Measurements from ENCODE around the gene TGM3. TPM values are rescaled to one million over a fixed set of nuclear protein-coding genes. Genes with fewer than 3 reads are reported as not detected.

TGM3 gene
- total and polyA plus RNA-seq, 12 donors, result 0.22 TPM; not detected in 11

DNA sequence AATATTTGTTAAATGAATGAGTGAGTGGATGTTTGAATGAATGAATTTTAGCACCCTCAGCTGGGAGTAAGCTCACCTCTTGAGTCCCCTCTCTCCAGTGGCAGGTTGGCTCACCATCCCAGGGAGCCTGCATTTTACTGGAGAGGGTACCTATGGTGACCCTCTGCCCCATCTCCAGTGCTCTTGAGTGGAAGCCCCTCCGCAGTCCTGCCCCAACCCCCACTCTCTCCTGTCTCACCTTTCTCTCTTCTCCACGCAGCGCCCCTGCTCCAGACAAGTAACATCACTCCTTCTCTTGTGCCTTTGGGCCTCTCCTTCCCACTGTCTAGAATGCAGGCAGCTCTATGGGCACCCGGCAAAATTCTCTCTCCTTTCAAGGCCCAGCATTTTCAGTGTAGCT is 11.3 kb downstream of the TGM3 start:
- peaks cover 0 to 9% (median 0%) of the 10 kb centered on the region in 9 donors for H3K4me1 ChIP-seq
- no peaks in the 10 kb centered on the region for H3K9me3 ChIP-seq
- H3K4me3 ChIP-seq, result no peak overlapping the region
- no peak for DNase-seq
- H3K36me3 ChIP-seq, result no peaks in the 10 kb centered on the region
- TF ChIP-seq, protein P1, sequence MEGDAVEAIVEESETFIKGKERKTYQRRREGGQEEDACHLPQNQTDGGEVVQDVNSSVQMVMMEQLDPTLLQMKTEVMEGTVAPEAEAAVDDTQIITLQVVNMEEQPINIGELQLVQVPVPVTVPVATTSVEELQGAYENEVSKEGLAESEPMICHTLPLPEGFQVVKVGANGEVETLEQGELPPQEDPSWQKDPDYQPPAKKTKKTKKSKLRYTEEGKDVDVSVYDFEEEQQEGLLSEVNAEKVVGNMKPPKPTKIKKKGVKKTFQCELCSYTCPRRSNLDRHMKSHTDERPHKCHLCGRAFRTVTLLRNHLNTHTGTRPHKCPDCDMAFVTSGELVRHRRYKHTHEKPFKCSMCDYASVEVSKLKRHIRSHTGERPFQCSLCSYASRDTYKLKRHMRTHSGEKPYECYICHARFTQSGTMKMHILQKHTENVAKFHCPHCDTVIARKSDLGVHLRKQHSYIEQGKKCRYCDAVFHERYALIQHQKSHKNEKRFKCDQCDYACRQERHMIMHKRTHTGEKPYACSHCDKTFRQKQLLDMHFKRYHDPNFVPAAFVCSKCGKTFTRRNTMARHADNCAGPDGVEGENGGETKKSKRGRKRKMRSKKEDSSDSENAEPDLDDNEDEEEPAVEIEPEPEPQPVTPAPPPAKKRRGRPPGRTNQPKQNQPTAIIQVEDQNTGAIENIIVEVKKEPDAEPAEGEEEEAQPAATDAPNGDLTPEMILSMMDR (IDR thresholded peaks at IDR 0.05), result no peak
- H3K27me3 ChIP-seq, result peaks cover 0 to 23% (median 8%) of the 10 kb centered on the region in 7 donors
- intact Hi-C loops (cut with DNase I), result loop anchor here in 1 of 10 donors (10.0 kb wide), 1 partner anchor 52 kb away; no protein-coding TSS in a partner anchor
- 85 to 87% methylated on average over 4 of the region's 4 CpGs for WGBS, 2 donors
- no peak for ATAC-seq
- no peak overlapping the region for H3K27ac ChIP-seq

DNA sequence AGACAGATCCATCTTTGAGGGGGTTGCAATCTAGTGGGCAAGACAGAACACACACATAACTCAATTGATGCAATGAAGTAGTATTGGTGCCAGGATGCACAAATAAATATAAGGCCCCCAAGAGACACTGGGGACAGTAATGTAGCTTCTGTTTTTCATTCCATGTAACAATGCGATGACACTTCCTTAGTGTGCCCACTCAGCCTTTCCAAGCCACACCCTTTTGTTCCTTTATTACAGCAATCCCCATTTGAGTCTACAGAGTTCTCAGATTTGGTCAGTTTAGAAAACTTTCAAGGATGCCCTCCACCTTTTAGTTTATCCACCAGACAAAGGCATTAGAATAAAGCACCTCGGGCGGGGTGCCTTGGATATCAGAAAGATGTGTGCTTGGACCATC is 15.5 kb downstream of the TGM3 start:
- Histone ChIP-seq H3K4me1 (peaks cover 0 to 26% (median 0%) of the 10 kb centered on the region in 9 donors), H3K4me3 (no peak overlapping the region), H3K36me3 (no peaks in the 10 kb centered on the region), H3K9me3 (no peaks in the 10 kb centered on the region), H3K27me3 (peaks cover 0 to 15% (median 0%) of the 10 kb centered on the region in 7 donors), H3K27ac (no peak overlapping the region)
- ATAC-seq (no peak), DNase-seq (no peak)
- TF ChIP-seq, protein P1 (IDR thresholded peaks at IDR 0.05), result no peak
- intact Hi-C loops (cut with DNase I), result loop anchor here in 1 of 10 donors (10.0 kb wide), 1 partner anchor 63 kb away; no protein-coding TSS in a partner anchor
- WGBS, 2 donors, result 88 to 99% methylated on average over 3 of the region's 3 CpGs

DNA sequence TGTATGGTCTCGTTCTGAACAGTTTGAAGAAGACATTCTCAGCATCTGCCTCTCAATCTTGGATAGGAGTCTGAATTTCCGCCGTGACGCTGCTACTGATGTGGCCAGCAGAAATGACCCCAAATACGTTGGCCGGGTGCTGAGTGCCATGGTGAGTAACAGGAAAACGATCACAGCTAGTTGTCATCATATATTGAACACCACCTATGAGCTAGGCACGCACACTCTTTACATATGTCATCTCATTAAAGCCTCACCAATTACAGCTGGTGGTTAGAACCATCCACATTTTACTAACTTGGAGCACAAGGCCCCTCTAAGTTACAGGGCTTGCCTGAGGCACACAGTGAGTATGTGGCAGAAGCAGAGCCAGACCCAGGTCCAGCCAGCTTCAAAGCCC is 17.1 kb downstream of the TGM3 start:
- H3K36me3 ChIP-seq, result no peaks in the 10 kb centered on the region
- TF ChIP-seq, protein P1 (IDR thresholded peaks at IDR 0.05), result no peak
- H3K9me3 ChIP-seq, result no peaks in the 10 kb centered on the region
- no peak overlapping the region for H3K27ac ChIP-seq
- ATAC-seq (no peak), DNase-seq (no peak)
- H3K4me1 ChIP-seq, result peaks cover 0 to 26% (median 0%) of the 10 kb centered on the region in 9 donors
- intact Hi-C loops (cut with DNase I), result loop anchor here in 1 of 10 donors (10.0 kb wide), 1 partner anchor 62 kb away; no protein-coding TSS in a partner anchor
- peaks cover 0 to 11% (median 0%) of the 10 kb centered on the region in 7 donors for H3K27me3 ChIP-seq
- H3K4me3 ChIP-seq, result no peak overlapping the region
- WGBS, 2 donors, result 89 to 93% methylated on average over 8 of the region's 8 CpGs

DNA sequence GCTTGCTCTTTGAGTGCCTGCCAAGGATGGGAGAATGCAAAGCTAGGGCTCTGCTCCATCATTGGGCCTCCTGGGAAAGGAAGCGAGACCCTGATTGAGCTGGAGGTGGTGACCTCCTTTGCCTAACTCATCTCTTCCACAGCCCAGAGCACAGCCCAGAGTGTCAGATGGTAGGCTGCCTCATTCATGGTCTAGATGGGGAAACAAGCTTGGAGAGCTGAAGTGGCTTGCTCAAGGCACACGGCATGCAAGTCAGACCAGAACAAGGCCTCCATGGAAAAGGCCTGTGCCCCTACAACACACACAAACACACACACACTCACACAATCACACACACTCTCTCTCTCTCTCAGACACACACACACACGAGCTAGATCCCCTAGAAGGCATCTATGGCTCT is 17.5 kb downstream of the TGM3 start:
- H3K9me3 ChIP-seq, result peaks cover 0 to 4% (median 0%) of the 10 kb centered on the region in 11 donors
- H3K36me3 ChIP-seq, result no peaks in the 10 kb centered on the region
- peaks cover 0 to 26% (median 0%) of the 10 kb centered on the region in 9 donors for H3K4me1 ChIP-seq
- intact Hi-C loops (cut with DNase I), result loop anchor here in 1 of 10 donors (10.0 kb wide), 1 partner anchor 61 kb away; no protein-coding TSS in a partner anchor
- TF ChIP-seq, protein P1 (IDR thresholded peaks at IDR 0.05), result no peak
- H3K27me3 ChIP-seq, result peaks cover 0 to 11% (median 0%) of the 10 kb centered on the region in 7 donors
- DNase-seq (no peak), ATAC-seq (no peak)
- H3K4me3 ChIP-seq, result no peak overlapping the region
- H3K27ac ChIP-seq, result no peak overlapping the region
- WGBS, 2 donors, result 72 to 84% methylated on average over 3 of the region's 3 CpGs

Data from heart right ventricle (tissue), 16 donors.